Measurements from ENCODE around the gene RASIP1.

- TF ChIP-seq CTCF (conservative IDR thresholded peaks at IDR 0.05; ENCODE audit: low read depth, low read length) (peak; percentile 16; the same call in 1 of the 2 replicates), EZH2 (IDR thresholded peaks at IDR 0.05; ENCODE audit: low read length, unreplicated experiment) (no peak)
These were observed 12.3 kb upstream of the RASIP1 start, which contains the start of gene FUT1 for GRCh38 chr19:48752496-48753365.

Data from PC-3 (cell line).